Effector memory CD8-positive, alpha-beta T cell (primary cell): ENCODE data around the gene AR.

ENCODE experiments used
- ATAC-seq: fragments of 150-1000 bp; cut with Tn5 transposase; replicated peaks from 2 replicates; pipeline ENCODE4 v1.10.0; 2021; ENCODE audit warnings: mild to moderate bottlenecking, moderate library complexity
- DNase-seq, 3 experiments: peaks; one replicate each; pipeline ENCODE4 v3.0.0; 2021
- H3K27ac Mint-ChIP-seq, 2 donors: one replicate each; pipeline ENCODE4 v1.8.0; 2022; ENCODE audit warnings: mild to moderate bottlenecking in 2 of 2, mixed read lengths in 2 of 2, moderate library complexity in 2 of 2
- H3K27me3 Mint-ChIP-seq, 2 donors: one replicate each; pipeline ENCODE4 v1.8.0; 2022; ENCODE audit warnings: mixed read lengths in 2 of 2
- H3K36me3 Mint-ChIP-seq: one replicate; pipeline ENCODE4 v1.8.0; 2022; ENCODE audit warnings: mild to moderate bottlenecking, moderate library complexity, mixed read lengths; ENCODE audit not compliant: insufficient read depth
- H3K4me1 Mint-ChIP-seq, 2 donors: one replicate each; pipeline ENCODE4 v1.8.0; 2022; ENCODE audit warnings: low read depth in 2 of 2, mixed read lengths in 2 of 2
- H3K4me3 Mint-ChIP-seq, 2 donors: one replicate each; pipeline ENCODE4 v1.8.0; 2022; ENCODE audit warnings: mild to moderate bottlenecking in 2 of 2, mixed read lengths in 2 of 2, moderate library complexity in 2 of 2
- H3K9me3 Mint-ChIP-seq, 2 donors: one replicate each; pipeline ENCODE4 v1.8.0; 2022; ENCODE audit warnings: mixed read lengths in 2 of 2
- total RNA-seq, 9 experiments: gene quantifications; one replicate each; lab custom pipeline; 2026; lab: John Stamatoyannopoulos, UW

Gene AR, protein sequence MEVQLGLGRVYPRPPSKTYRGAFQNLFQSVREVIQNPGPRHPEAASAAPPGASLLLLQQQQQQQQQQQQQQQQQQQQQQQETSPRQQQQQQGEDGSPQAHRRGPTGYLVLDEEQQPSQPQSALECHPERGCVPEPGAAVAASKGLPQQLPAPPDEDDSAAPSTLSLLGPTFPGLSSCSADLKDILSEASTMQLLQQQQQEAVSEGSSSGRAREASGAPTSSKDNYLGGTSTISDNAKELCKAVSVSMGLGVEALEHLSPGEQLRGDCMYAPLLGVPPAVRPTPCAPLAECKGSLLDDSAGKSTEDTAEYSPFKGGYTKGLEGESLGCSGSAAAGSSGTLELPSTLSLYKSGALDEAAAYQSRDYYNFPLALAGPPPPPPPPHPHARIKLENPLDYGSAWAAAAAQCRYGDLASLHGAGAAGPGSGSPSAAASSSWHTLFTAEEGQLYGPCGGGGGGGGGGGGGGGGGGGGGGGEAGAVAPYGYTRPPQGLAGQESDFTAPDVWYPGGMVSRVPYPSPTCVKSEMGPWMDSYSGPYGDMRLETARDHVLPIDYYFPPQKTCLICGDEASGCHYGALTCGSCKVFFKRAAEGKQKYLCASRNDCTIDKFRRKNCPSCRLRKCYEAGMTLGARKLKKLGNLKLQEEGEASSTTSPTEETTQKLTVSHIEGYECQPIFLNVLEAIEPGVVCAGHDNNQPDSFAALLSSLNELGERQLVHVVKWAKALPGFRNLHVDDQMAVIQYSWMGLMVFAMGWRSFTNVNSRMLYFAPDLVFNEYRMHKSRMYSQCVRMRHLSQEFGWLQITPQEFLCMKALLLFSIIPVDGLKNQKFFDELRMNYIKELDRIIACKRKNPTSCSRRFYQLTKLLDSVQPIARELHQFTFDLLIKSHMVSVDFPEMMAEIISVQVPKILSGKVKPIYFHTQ
- 0 to 5.4 (median 1.8) reads per million in 9 experiments for total RNA-seq

DNA sequence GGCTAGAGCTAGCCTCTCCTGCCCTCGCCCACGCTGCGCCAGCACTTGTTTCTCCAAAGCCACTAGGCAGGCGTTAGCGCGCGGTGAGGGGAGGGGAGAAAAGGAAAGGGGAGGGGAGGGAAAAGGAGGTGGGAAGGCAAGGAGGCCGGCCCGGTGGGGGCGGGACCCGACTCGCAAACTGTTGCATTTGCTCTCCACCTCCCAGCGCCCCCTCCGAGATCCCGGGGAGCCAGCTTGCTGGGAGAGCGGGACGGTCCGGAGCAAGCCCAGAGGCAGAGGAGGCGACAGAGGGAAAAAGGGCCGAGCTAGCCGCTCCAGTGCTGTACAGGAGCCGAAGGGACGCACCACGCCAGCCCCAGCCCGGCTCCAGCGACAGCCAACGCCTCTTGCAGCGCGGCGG is at the start of gene AR:
AR (plus strand) TSS at position 204 of the 400 bp plus-strand sequence. CDS start 1,126 bp downstream, outside the sequence.
- no peak within 1 kb of the TSS for H3K27ac Mint-ChIP-seq
- DNase-seq (no peak), ATAC-seq (no peak)
- no peaks in the 10 kb centered on the region for H3K4me1 Mint-ChIP-seq
- H3K9me3 Mint-ChIP-seq: peaks cover 4 to 7% of the 10 kb centered on the region in 2 donors
- H3K4me3 Mint-ChIP-seq: no peak within 1 kb of the TSS
- no peaks in the 10 kb centered on the region for H3K36me3 Mint-ChIP-seq
- H3K27me3 Mint-ChIP-seq: peaks cover 9 to 12% of the 10 kb centered on the region in 2 donors

DNA sequence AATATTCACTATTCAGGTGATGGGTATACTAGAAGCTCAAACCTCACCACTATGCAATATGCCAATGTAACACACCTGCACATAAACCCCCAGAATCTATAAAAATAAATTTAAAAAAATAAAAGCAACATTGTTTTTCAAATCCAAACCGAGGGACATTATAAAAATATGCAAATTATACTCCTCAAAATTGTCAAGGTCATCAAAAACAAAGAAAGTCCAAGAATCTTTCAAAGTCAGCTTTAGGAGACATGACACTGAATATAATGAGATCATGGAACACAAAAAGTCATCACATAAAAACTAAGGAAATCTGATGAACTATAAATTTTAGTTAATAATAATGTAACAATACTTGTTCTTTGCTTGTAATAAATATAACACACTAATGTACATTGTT is 43.2 kb upstream of the AR start:
- ATAC-seq (no peak), DNase-seq (no peak)
- H3K27ac Mint-ChIP-seq: no peak overlapping the region
- no peaks in the 10 kb centered on the region for H3K36me3 Mint-ChIP-seq
- no peaks in the 10 kb centered on the region for H3K27me3 Mint-ChIP-seq
- H3K4me1 Mint-ChIP-seq: no peaks in the 10 kb centered on the region
- H3K9me3 Mint-ChIP-seq: no peaks in the 10 kb centered on the region
- no peak overlapping the region for H3K4me3 Mint-ChIP-seq

DNA sequence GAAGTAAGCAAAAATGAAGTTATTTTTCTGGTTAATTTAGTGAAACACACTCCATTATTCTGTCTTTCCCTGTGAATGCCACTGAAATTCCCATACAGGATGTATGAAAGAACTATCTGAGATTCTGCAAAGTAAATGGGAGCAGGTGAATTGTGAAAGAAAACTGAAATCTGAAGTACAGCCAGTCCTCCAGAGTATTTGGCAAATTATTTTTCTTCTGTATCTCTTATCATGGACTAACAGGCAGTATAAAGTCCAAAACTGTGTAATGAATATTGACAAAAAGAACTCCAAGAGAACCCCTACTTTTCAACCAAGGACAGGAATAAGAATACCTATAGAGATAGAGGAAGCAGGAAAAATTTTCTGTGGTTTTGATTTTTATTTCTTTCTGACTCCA is 40.8 kb upstream of the AR start:
- Mint-ChIP-seq H3K9me3 (peaks cover 0 to 7% of the 10 kb centered on the region in 2 donors), H3K27me3 (no peaks in the 10 kb centered on the region), H3K27ac (no peak overlapping the region), H3K4me1 (no peaks in the 10 kb centered on the region), H3K4me3 (no peak overlapping the region), H3K36me3 (no peaks in the 10 kb centered on the region)
- no peak for ATAC-seq
- no peak for DNase-seq

DNA sequence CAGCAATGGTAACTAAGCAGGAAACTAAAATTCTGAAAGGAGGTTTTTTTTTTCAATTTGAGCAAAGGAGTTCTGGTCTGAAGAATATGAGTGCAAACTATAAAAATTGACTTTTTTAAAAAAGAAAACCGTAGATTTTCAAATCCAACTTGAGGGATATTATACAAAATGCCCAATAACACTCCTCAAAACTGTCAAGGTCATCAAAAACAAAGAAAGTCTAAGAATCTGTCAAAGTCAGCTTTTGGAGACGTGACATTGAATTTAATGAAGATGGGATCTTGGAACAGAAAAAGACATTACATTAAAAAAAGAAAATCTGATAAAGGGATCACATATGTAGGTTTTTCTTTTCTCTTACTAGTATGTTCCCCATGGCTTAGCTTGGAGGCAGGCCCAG is 40.4 kb upstream of the AR start:
- ATAC-seq: no peak
- DNase-seq: no peak
- no peak overlapping the region for H3K4me3 Mint-ChIP-seq
- H3K9me3 Mint-ChIP-seq: peaks cover 0 to 7% of the 10 kb centered on the region in 2 donors
- H3K4me1 Mint-ChIP-seq: no peaks in the 10 kb centered on the region
- H3K27ac Mint-ChIP-seq: no peak overlapping the region
- no peaks in the 10 kb centered on the region for H3K36me3 Mint-ChIP-seq
- H3K27me3 Mint-ChIP-seq: no peaks in the 10 kb centered on the region

DNA sequence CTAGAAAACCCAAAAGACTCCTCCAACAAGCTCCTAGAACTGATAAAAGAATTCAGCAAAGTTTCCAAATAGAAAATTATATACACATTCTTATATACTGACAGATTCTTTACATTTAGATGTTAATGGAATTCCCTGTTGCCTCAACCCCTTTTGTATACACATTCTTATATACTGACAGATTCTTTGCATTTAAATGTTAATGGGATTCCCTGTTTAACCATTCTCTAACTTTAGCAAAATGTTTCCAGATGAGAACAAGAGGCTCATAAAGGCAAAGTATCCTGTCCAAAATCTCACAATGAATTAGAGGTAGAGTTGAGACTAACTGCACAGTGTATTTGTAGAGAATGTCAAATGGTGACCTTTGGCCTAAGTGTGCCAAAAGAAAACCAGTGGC is 23.1 kb upstream of the AR start:
- H3K4me3 Mint-ChIP-seq: no peak overlapping the region
- no peaks in the 10 kb centered on the region for H3K36me3 Mint-ChIP-seq
- no peaks in the 10 kb centered on the region for H3K27me3 Mint-ChIP-seq
- DNase-seq: no peak
- no peak overlapping the region for H3K27ac Mint-ChIP-seq
- no peaks in the 10 kb centered on the region for H3K4me1 Mint-ChIP-seq
- no peak for ATAC-seq
- no peaks in the 10 kb centered on the region for H3K9me3 Mint-ChIP-seq

DNA sequence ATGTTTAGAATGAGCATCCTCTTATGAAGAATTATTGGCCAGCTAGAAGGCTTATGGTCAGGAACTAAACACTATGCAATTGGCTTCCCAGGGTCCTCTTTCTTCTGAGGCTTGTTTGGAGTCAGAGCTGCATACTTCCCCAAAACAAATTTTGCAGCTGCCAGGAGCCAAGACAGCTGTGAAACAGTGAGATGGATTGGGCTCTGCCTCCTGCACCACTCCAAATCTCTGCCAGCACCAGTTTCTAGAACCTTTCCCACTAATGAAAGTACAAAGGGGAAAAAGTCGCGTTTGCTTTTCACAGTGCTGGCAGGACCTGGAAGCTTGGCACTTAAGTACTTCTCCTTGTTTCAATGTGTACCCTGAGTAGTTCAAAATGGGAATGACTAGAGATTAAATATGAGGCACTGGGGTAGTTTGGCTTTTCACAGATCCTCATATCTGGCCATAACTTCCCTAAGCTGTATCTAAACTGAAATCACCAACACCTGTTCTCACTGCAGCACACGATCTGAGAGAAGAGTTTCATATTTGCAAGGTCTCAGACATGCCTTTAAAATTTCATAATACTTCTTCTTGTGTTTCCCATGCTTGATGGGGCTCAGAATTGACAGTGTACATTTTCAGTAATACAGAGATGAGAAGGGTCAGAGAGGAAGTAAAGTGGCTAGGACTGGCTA is 20.7 kb upstream of the AR start:
- no peaks in the 10 kb centered on the region for H3K4me1 Mint-ChIP-seq
- no peaks in the 10 kb centered on the region for H3K36me3 Mint-ChIP-seq
- H3K27me3 Mint-ChIP-seq: no peaks in the 10 kb centered on the region
- no peak overlapping the region for H3K4me3 Mint-ChIP-seq
- H3K9me3 Mint-ChIP-seq: no peaks in the 10 kb centered on the region
- no peak overlapping the region for H3K27ac Mint-ChIP-seq
- ATAC-seq (no peak), DNase-seq (no peak)

DNA sequence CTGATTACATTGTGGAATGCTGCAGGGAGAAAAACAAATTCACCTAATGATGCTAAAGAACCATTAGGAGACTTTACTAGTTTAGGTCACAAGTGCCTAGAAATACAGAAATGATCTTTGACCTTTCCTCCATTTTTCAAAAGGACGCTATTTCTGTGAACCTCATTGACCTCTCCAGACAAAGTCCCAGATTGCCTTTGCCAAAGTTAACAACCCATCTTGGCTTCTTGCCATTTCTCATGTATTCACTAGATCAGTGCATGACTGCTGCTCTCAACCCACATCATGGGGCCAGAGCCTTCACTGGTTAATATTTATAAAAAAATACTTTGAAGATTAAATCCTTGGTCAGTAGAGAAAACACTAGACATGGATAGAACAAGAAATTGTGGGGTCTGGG is 19.9 kb upstream of the AR start:
- DNase-seq (no peak), ATAC-seq (no peak)
- H3K27ac Mint-ChIP-seq: no peak overlapping the region
- H3K4me3 Mint-ChIP-seq: no peak overlapping the region
- H3K9me3 Mint-ChIP-seq: no peaks in the 10 kb centered on the region
- H3K4me1 Mint-ChIP-seq: no peaks in the 10 kb centered on the region
- H3K27me3 Mint-ChIP-seq: no peaks in the 10 kb centered on the region
- no peaks in the 10 kb centered on the region for H3K36me3 Mint-ChIP-seq

DNA sequence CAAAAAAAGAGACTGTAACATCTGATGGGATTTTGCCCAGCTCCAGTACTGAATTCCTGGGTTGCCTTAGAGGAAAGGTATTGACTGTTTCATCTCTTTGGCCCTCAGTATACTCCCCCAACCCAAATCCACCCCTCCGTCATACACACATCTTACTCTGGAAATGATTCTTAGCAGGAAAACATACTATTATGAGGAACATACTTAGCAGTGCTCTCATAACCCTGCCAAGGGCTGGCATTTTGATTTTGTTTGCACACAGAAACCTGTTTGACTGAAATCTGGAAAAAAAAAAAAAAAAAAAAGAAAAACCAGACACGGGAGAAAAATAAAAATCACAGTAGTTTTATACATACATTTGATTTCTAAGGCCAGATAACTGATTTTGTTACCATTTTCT is 19.4 kb upstream of the AR start:
- DNase-seq (no peak), ATAC-seq (no peak)
- Mint-ChIP-seq H3K9me3 (no peaks in the 10 kb centered on the region), H3K27me3 (no peaks in the 10 kb centered on the region), H3K36me3 (no peaks in the 10 kb centered on the region), H3K4me3 (no peak overlapping the region), H3K27ac (no peak overlapping the region), H3K4me1 (no peaks in the 10 kb centered on the region)

DNA sequence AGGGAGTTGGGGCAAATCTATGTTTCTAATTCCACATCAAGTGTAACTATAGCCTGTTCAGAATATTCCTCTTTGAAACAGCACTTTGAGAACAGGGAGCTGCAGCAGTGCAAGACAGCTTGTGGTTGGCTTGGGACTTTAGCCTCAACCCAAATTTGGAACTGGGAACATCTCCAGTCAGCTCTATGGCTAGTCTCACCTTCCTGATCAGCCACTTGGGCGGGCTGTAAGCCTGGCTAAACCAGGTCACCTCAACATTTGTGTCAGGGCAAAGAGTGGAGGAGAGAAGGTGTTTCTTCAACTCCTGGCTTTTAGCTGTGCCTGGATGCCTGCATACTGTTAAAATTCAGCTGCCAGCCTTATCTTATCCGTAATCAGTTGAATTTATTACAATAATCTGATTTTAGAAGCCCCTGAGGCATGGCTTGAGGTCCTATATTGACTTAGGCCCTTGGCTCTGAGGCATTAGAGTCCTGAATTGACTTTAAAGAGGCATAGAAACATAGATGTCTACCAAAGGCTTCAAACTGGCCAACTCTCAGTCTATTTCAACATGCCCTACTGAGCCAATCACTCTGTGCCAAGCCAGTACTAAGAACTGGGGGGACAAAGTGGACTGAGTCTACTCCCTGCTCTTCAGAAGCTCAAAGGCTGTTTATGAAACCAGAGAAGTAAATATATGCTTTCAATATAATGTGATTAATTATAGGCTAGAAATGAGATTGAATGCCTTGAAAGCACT is 18.7 kb upstream of the AR start:
- Mint-ChIP-seq H3K4me3 (no peak overlapping the region), H3K27me3 (no peaks in the 10 kb centered on the region), H3K4me1 (no peaks in the 10 kb centered on the region), H3K9me3 (no peaks in the 10 kb centered on the region), H3K36me3 (no peaks in the 10 kb centered on the region), H3K27ac (no peak overlapping the region)
- ATAC-seq (no peak), DNase-seq (no peak)

DNA sequence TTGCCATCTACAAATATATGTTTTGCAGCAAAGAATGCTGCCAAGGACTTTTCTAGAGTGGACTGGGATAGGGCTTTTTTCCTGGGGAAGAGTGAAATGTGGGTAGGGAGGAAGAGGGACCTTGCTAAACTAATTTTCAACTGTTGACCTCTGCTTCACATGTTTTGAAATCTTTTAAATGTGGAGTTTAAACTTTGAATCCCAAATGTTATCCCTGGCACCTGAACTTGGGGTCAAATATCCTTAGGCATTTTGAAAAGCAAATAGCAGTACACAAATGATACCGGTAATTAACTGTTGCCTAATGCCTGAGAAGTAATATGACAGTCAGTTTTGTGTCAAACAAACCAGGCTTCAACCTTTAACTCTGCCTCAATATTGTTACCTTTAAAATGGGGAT is 7.3 kb upstream of the AR start:
- no peak overlapping the region for H3K4me3 Mint-ChIP-seq
- ATAC-seq (no peak), DNase-seq (no peak)
- H3K36me3 Mint-ChIP-seq: no peaks in the 10 kb centered on the region
- H3K27me3 Mint-ChIP-seq: no peaks in the 10 kb centered on the region
- H3K4me1 Mint-ChIP-seq: no peaks in the 10 kb centered on the region
- H3K9me3 Mint-ChIP-seq: peaks cover 7 to 9% of the 10 kb centered on the region in 2 donors
- H3K27ac Mint-ChIP-seq: no peak overlapping the region

DNA sequence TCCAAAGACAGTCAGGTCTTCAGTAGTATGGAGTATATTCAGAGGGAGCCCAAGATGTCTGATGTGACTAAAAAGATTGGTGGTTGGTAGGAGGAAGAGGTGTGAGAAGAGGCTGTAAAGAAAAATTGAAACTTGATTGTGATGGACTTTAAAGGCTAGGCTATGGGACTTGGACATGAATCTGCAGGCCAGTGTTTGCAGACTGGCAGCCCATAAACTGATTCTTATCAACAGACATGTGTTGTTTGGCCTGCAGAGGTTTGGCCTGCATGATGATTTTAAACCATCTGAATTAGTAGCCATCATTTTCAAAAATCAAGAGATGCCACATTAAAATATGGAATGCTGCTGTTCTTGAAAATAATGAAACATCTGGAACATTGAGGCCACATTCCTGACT is 5.4 kb upstream of the AR start:
- H3K36me3 Mint-ChIP-seq: no peaks in the 10 kb centered on the region
- no peak for ATAC-seq
- H3K27me3 Mint-ChIP-seq: no peaks in the 10 kb centered on the region

DNA sequence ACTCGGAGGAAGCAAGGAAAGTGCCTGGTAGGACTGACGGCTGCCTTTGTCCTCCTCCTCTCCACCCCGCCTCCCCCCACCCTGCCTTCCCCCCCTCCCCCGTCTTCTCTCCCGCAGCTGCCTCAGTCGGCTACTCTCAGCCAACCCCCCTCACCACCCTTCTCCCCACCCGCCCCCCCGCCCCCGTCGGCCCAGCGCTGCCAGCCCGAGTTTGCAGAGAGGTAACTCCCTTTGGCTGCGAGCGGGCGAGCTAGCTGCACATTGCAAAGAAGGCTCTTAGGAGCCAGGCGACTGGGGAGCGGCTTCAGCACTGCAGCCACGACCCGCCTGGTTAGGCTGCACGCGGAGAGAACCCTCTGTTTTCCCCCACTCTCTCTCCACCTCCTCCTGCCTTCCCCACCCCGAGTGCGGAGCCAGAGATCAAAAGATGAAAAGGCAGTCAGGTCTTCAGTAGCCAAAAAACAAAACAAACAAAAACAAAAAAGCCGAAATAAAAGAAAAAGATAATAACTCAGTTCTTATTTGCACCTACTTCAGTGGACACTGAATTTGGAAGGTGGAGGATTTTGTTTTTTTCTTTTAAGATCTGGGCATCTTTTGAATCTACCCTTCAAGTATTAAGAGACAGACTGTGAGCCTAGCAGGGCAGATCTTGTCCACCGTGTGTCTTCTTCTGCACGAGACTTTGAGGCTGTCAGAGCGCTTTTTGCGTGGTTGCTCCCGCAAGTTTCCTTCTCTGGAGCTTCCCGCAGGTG is 637 bp downstream of the AR start:
- peaks cover 9 to 12% of the 10 kb centered on the region in 2 donors for H3K27me3 Mint-ChIP-seq
- ATAC-seq (no peak), DNase-seq (no peak)
- no peak overlapping the region for H3K4me3 Mint-ChIP-seq
- no peak overlapping the region for H3K27ac Mint-ChIP-seq
- H3K9me3 Mint-ChIP-seq: peaks cover 3 to 6% of the 10 kb centered on the region in 2 donors
- H3K36me3 Mint-ChIP-seq: no peaks in the 10 kb centered on the region
- no peaks in the 10 kb centered on the region for H3K4me1 Mint-ChIP-seq

More for the DNA sequence above, 5.4 kb upstream of the AR start:
- peaks cover 5 to 7% of the 10 kb centered on the region in 2 donors for H3K9me3 Mint-ChIP-seq
- no peak overlapping the region for H3K4me3 Mint-ChIP-seq
- DNase-seq: no peak
- no peak overlapping the region for H3K27ac Mint-ChIP-seq
- no peaks in the 10 kb centered on the region for H3K4me1 Mint-ChIP-seq
